HG02885 (cell line): ENCODE data around the gene SLC25A30.
A peak's percentile ranks its signal among the peaks of the same experiment; 100 is the strongest.
"Not testable (repeated sequence)": the region's sequence is repeated elsewhere in the genome, so short reads cannot be mapped to it uniquely, and the experiment has no call there.

Experiments used
- ATAC-seq: cut with Tn5 transposase; IDR thresholded peaks from one replicate; pipeline ENCODE4 v1.9.1; 2021; ENCODE audit warnings: mild to moderate bottlenecking; ENCODE audit not compliant: unreplicated experiment, poor library complexity

The SLC25A30 gene

GRCh38 chr13:45370922-45371406, 47.2 kb downstream of the SLC25A30 start:
- no peak for ATAC-seq

GRCh38 chr13:45369116-45369515, 49.1 kb downstream of the SLC25A30 start:
- no peak for ATAC-seq

- no peak for ATAC-seq
These were observed 49.6 kb downstream of the SLC25A30 start for GRCh38 chr13:45368571-45368970.

GRCh38 chr13:45368005-45368404, 50.2 kb downstream of the SLC25A30 start:
- ATAC-seq = no peak

GRCh38 chr13:45367358-45367757, 50.8 kb downstream of the SLC25A30 start:
- ATAC-seq = peak; percentile 96

- no peak for ATAC-seq
These were observed 52.7 kb downstream of the SLC25A30 start for GRCh38 chr13:45365558-45365885.

GRCh38 chr13:45364876-45365557, 53.2 kb downstream of the SLC25A30 start:
- ATAC-seq = no peak

- no peak for ATAC-seq
These were observed 55.2 kb downstream of the SLC25A30 start for GRCh38 chr13:45362939-45363338.

- no peak for ATAC-seq
These were observed 56.5 kb downstream of the SLC25A30 start for GRCh38 chr13:45361596-45362206.

- no peak for ATAC-seq
These were observed 61.1 kb downstream of the SLC25A30 start for GRCh38 chr13:45356966-45357672.

- no peak for ATAC-seq
These were observed 64.3 kb downstream of the SLC25A30 start for GRCh38 chr13:45353895-45354294.

- no peak for ATAC-seq
These were observed 66.1 kb downstream of the SLC25A30 start for GRCh38 chr13:45352031-45352430.

- ATAC-seq = no peak
These were observed 68.0 kb downstream of the SLC25A30 start for GRCh38 chr13:45350152-45350551.

- ATAC-seq = no peak
These were observed 68.7 kb downstream of the SLC25A30 start for GRCh38 chr13:45349438-45349837.

GRCh38 chr13:45344064-45344463, 74.1 kb downstream of the SLC25A30 start:
- not testable (repeated sequence) for ATAC-seq
